GM19193 (cell line): Measurements from ENCODE around the gene TNPO3.

ENCODE experiments used
- POLR2A ChIP-seq: IDR thresholded peaks from 4 replicates; pipeline ENCODE4 v1.6.1; 2011; ENCODE audit not compliant: insufficient read depth, insufficient read length; ENCODE audit errors: extremely low read depth

The TNPO3 gene

GRCh38 chr7:129007572-129007971, 47.3 kb downstream of the TNPO3 start:
- no peak for TF ChIP-seq POLR2A

DNA sequence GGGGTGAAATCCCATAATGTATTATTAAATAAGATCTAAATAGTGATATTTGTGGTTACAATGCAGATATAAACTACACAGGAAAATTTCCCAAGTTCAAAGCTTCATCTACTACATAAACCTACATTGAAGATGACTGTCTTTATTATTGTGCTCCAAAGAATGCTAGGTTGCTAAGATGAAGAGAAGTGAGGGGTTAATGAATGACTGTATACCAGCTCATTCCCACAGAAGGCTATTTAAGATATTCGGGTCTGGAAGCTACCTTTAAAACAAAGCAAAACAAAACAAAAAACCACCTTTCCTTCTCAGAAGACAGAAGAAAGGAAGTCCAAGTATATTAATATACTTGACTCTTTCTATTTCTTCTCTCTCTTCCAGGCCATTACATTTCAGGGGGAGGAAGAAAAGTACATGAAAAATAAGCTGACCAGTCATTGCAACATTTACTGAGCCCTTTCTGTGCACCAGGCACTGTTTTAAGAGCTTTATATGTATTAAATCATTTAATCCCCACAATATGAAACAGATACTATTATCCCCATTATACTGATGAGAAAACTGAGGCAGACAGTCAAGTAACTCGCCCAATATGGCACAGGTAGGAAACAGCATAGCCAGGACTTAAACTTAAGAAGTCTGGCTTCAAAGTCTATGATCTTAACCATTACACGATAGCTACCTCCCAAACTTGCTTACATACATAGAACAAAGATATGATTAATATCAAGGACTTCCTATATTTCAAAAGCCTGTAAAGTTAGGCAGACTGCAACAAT, 48.1 kb downstream of the TNPO3 start:
- no peak for TF ChIP-seq POLR2A

GRCh38 chr7:129005186-129005585, 49.7 kb downstream of the TNPO3 start:
- TF ChIP-seq POLR2A = no peak

GRCh38 chr7:128997181-128997580, 57.7 kb downstream of the TNPO3 start:
- TF ChIP-seq POLR2A = no peak

DNA sequence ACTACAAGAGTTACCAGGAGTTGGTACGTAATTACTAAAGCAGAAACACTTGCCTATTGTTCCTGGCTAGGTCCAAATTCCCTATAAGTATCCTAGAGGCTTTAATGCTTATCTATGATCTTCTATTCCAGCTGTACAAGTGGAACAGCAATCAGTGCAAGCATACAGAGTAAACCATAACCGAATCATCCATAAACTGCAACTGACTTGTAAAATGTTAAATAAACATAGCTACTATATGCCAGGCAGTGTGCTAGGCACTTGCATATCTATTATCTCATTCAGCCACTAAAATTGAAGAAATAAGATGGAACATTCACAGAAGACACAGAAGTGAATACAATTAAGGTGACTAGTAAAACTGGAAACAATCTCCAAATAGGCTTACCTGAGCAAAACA, 61.5 kb downstream of the TNPO3 start:
- TF ChIP-seq POLR2A = no peak

DNA sequence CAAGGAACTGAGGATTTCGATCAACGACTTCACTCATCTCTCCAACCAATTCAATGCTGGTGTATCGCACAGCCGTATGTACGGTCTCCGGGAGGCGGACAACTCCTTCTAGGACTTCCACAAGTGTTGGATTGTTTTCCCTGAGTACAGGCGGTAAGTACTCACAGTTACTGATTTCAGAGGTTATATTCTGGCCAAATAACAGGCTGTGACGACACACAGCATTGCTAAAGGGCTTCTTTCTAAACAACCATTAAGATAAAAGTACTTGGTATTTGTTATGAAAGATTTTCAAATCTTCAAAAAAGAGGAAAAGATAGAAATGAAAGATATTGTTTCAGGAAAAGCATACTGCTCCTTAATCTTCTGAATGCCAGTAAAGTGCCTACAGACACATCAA, 65.0 kb downstream of the TNPO3 start:
- TF ChIP-seq POLR2A = no peak

DNA sequence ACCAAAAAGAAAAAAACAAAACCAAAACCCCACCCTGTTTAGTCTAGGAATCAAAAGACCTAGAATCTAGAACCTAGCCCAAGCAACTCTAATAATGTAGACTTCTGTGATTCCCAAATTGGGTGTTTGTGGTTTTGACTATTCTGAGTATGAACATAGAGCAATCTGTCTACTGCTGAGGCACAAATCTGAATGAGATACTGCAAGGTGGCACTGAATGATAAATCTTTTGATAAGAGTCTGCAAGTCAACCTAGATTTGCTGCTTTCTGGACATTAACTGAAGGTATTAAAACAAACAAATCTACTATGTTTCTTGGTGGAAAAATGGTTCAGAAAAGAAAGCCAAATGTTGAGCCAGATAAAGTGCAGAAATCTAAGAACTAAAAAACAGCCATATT, 66.5 kb downstream of the TNPO3 start:
- no peak for TF ChIP-seq POLR2A

GRCh38 chr7:128986609-128987008, 68.3 kb downstream of the TNPO3 start:
- TF ChIP-seq POLR2A = no peak

- TF ChIP-seq POLR2A = no peak
These were observed 69.3 kb downstream of the TNPO3 start for GRCh38 chr7:128985660-128986059.

DNA sequence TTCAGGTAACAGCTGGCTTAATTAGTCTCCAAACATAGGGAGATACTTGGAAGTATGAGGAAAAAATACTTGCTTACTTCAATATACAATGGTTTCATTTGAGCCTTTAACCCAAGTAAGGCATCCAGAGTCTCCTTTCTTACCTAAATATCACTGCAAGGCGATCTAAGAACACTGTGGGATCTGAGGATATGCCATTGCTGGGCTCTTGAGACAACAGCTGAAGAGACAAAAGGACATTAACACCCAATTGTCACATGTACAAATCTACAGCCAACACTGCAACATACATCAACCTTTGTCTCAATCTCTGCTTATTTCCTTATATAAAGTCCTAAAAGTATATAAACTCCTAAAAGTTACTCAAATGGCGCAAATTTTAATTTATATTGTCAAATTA, 72.8 kb downstream of the TNPO3 start:
- no peak for TF ChIP-seq POLR2A

DNA sequence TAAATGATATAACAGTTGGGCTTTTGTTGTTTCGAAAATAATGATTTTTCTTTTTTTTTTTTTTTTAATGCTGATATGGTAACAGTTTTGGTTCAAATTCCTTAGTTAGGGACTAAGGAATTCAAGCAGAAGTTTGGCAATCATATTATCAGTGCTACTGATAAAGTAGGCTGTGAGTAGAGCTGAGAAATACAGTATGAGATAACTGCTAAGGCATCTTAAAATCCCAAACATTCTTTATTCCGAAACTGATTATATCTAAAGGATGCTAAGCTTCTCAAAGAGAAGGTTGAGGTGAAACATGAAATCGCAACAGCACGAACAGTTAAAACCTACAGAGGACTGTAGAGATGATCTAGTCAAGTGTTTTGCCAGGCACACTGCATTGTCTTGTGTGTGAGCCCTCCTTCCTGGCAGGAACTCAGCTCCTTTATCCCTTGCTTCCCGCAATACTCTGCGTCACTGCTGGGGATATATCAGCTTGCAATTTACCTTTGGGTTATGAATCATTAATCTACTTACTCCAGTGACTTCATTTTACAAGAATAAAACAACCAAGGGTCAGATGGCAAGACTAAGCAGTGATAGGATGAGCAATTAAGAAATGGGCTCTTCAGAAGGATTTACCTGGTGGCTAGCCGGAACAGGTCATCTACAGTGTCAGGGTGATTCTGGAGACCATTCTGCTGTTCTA, 80.5 kb downstream of the TNPO3 start:
- TF ChIP-seq POLR2A = no peak

- TF ChIP-seq POLR2A = no peak
These were observed 86.3 kb downstream of the TNPO3 start for GRCh38 chr7:128968624-128969023.

- no peak for TF ChIP-seq POLR2A
These were observed 91.6 kb downstream of the TNPO3 start for GRCh38 chr7:128963327-128963757.

DNA sequence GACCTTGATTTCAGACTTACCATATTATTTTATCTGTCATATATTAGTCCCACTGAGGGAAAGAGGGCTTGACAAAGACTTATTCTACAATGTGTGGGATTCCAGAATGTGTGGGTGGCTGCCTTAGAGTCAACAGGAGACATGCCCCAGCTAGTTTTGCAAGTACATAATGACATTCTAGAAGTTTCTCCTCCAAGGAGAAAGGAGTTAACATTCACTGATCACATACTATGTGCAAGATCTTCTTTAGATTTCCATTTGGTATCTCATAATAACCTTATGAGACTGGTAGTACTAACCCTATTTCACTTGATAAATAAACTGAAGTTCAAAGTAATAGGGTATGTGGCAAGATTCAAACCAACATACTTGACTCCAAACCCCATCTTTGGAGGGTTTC, 92.0 kb downstream of the TNPO3 start:
- TF ChIP-seq POLR2A = no peak

DNA sequence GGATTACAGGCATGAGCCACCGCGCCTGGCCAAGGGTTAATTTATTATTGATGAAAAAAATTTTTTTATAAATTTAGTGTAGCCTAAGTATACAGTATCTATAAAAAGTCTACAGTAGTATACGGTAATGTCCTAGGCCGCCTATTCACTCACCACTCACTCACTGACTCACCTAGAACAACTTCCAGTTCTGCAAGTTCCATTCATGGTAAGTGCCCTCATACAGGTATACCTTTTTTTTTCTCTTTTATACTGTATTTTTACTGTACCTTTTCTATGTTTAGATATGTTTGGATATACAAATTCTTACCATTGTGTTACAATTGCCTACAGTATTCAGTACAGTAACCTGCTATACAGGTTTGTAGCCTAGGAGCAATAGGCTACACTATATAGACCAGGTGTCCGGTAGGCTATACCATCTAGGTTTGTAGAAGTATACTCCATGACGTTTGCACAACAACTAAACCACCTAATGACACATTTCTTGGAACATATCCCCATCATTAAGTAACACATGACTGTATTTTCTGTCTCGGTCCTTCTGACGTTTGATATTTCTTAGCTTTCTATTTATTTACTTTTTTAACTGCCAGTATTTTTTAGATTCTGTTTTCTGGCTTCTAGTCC, 93.8 kb downstream of the TNPO3 start:
- no peak for TF ChIP-seq POLR2A

- no peak for TF ChIP-seq POLR2A
These were observed 95.6 kb downstream of the TNPO3 start for GRCh38 chr7:128959296-128959695.
